GM23248 (cell line): Measurements from ENCODE around the gene MAGEA10. TPM values are rescaled to one million over a fixed set of nuclear protein-coding genes. Genes with fewer than 3 reads are reported as not detected.
A peak's percentile ranks its signal among the peaks of the same experiment; 100 is the strongest.
"Not testable (repeated sequence)": the region's sequence is repeated elsewhere in the genome, so short reads cannot be mapped to it uniquely, and the experiment has no call there.

Experiments used
- DNase-seq: peaks from one replicate; pipeline ENCODE4 v3.0.0-alpha.2; 2015
- H2AFZ ChIP-seq: fragments of 200-600 bp; sonication (generic); 2 replicates; pipeline ENCODE4 v1.6.1; 2016; ENCODE audit warnings: antibody characterized with exemption
- H3F3A ChIP-seq: fragments of 200-600 bp; sonication (generic); 2 replicates; pipeline ENCODE4 v1.6.1; 2016; ENCODE audit warnings: mild to moderate bottlenecking, antibody characterized with exemption, mixed run types; ENCODE audit not compliant: insufficient read depth
- H3K27ac ChIP-seq: fragments of 200-600 bp; sonication (generic); 2 replicates; pipeline ENCODE4 v1.5.1; 2016; ENCODE audit warnings: mild to moderate bottlenecking
- H3K27me3 ChIP-seq: fragments of 200-600 bp; sonication (generic); replicated peaks from 2 replicates; pipeline ENCODE4 v1.6.1; 2016; ENCODE audit warnings: mild to moderate bottlenecking; ENCODE audit not compliant: insufficient read depth
- H3K36me3 ChIP-seq: fragments of 200-600 bp; sonication (generic); 2 replicates; pipeline ENCODE4 v1.6.1; 2016; ENCODE audit warnings: low read depth, mild to moderate bottlenecking
- H3K4me1 ChIP-seq: fragments of 200-600 bp; sonication (generic); 2 replicates; pipeline ENCODE4 v1.6.1; 2016; ENCODE audit warnings: mild to moderate bottlenecking; ENCODE audit not compliant: insufficient read depth
- H3K4me2 ChIP-seq: fragments of 200-600 bp; sonication (generic); one replicate; pipeline ENCODE4 v1.6.1; 2016; ENCODE audit warnings: mild to moderate bottlenecking; ENCODE audit not compliant: unreplicated experiment
- H3K4me3 ChIP-seq: fragments of 200-600 bp; sonication (generic); 2 replicates; pipeline ENCODE4 v1.5.1; 2016; ENCODE audit warnings: mild to moderate bottlenecking
- H3K79me2 ChIP-seq: fragments of 200-600 bp; sonication (generic); 2 replicates; pipeline ENCODE4 v1.6.1; 2016; ENCODE audit warnings: mild to moderate bottlenecking; ENCODE audit not compliant: insufficient read depth
- H3K9ac ChIP-seq: fragments of 200-600 bp; sonication (generic); 2 replicates; pipeline ENCODE4 v1.6.1; 2016; ENCODE audit warnings: mild to moderate bottlenecking
- H3K9me2 ChIP-seq: fragments of 200-600 bp; sonication (generic); 2 replicates; pipeline ENCODE4 v1.6.1; 2016; ENCODE audit warnings: mixed run types, mild to moderate bottlenecking, moderate library complexity; ENCODE audit not compliant: insufficient read depth
- H3K9me3 ChIP-seq: fragments of 200-600 bp; sonication (generic); one replicate; pipeline ENCODE4 v1.6.1; 2017; ENCODE audit warnings: low read depth
- H4K20me1 ChIP-seq: fragments of 200-600 bp; sonication (generic); 2 replicates; pipeline ENCODE4 v1.6.0; 2016; ENCODE audit not compliant: insufficient read depth
- EZH2 ChIP-seq: fragments of 200-600 bp; sonication (generic); IDR thresholded peaks from 2 replicates; pipeline ENCODE4 v1.6.1; 2018; ENCODE audit warnings: antibody characterized with exemption, mild to moderate bottlenecking; ENCODE audit not compliant: insufficient read depth, poor library complexity, severe bottlenecking
- EZH2phosphoT487 ChIP-seq: fragments of 200-600 bp; sonication (generic); IDR thresholded peaks from 2 replicates; pipeline ENCODE4 v1.6.1; 2018; ENCODE audit warnings: antibody characterized with exemption, moderate library complexity, mild to moderate bottlenecking, low read depth; ENCODE audit not compliant: insufficient read depth
- WGBS, 2 experiments: methylation state at CpG; one replicate each; pipeline ENCODE4 v1.1.6; 2015 to 2017; ENCODE audit warnings: low lambda C conversion rate in 2 of 2, low coverage in 1 of 2; ENCODE audit errors: missing lambda C conversion rate in 2 of 2; 5-methylcytosine and 5-hydroxymethylcytosine counted together
- in situ Hi-C: fragments of 300-500 bp; cut with MboI; formaldehyde crosslinking; loops from 2 replicates; pipeline ENCODE4 v1.15.0; 2020
- polyA plus RNA-seq: library from polyadenylated mRNA; unstranded; fragments of >200 nt; fragmentation: Nextera tagmentation; extraction: Ambion mirVana; gene quantifications from 2 replicates; pipeline ENCODE4 v1.2.1, GENCODE V29; 2016
- total RNA-seq: library from RNA; depleted of rRNA; stranded (reverse); fragments of >200 nt; shearing (Covaris generic); gene quantifications from 2 replicates; pipeline ENCODE4 v1.2.3, GENCODE V29; 2014; rRNA removed

The MAGEA10 gene
- total RNA-seq (not detected in 2 replicates), polyA plus RNA-seq (not detected in 2 replicates)

- Histone ChIP-seq H3K4me1 (no peaks in the 10 kb centered on the region), H4K20me1 (no peaks in the 10 kb centered on the region), H3K79me2 (no peaks in the 10 kb centered on the region), H3K4me3 (no peak within 1 kb of the TSS), H3K36me3 (no peaks in the 10 kb centered on the region), H3K4me2 (no peak within 1 kb of the TSS), H3K27me3 (no peaks in the 10 kb centered on the region), H3K9me3 (no peaks in the 10 kb centered on the region), H3F3A (no peaks in the 10 kb centered on the region), H3K9ac (no peak within 1 kb of the TSS), H3K27ac (no peak within 1 kb of the TSS), H2AFZ (no peak within 1 kb of the TSS), H3K9me2 (no peaks in the 10 kb centered on the region)
- in situ Hi-C loops, result no loop called here
- no peak for TF ChIP-seq EZH2phosphoT487
- no peak for TF ChIP-seq EZH2
- DNase-seq, result no peak
- 70% methylated on average over 16 of the region's 16 CpGs; no CpG with 5 or more reads in 1 of the 2 experiments for WGBS, 2 experiments
Observed at GRCh38 chrX:152138388-152138784, at the start of gene MAGEA10. TSS of gene MAGEA10 (minus strand) at chrX:152138577. CDS start at chrX:152135620, 2,957 bp downstream.

GRCh38 chrX:152177497-152178269 is 39.3 kb upstream of the MAGEA10 start:
- in situ Hi-C loops, result no loop called here
- H3K27ac ChIP-seq, result no peak overlapping the region
- no peaks in the 10 kb centered on the region for H3K9me3 ChIP-seq
- no peak overlapping the region for H3K4me3 ChIP-seq
- 40 to 56% methylated on average over 5 of the region's 5 CpGs for WGBS, 2 experiments
- H3K79me2 ChIP-seq, result no peaks in the 10 kb centered on the region
- H3K9me2 ChIP-seq, result no peaks in the 10 kb centered on the region
- TF ChIP-seq EZH2phosphoT487 (no peak), EZH2 (no peak)
- no peaks in the 10 kb centered on the region for H4K20me1 ChIP-seq
- H2AFZ ChIP-seq, result no peak overlapping the region
- H3K4me2 ChIP-seq, result no peak overlapping the region
- no peaks in the 10 kb centered on the region for H3K4me1 ChIP-seq
- H3F3A ChIP-seq, result no peaks in the 10 kb centered on the region
- peak; percentile 0 for DNase-seq
- no peak overlapping the region for H3K9ac ChIP-seq
- no peaks in the 10 kb centered on the region for H3K27me3 ChIP-seq
- H3K36me3 ChIP-seq, result no peaks in the 10 kb centered on the region

DNA sequence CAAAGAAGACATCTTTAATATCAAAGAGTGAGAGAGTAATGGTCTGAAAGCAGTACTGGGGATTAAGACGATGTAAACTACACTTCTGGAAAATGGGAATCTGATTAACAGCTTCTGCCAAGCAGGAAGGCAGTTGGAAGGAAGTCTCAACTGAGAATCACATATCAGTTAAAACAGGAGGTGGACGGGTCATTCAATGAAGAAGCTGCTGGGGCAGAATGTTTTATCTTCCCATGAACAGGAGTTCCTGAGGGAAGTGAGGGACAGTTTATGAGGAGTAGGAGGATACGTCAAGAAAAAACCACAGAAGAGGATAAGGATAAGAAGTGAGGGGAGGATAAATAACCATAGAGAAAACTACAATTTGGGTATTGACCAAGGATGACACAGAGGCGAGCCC is 38.7 kb upstream of the MAGEA10 start:
- H3K4me3 ChIP-seq, result no peak overlapping the region
- H3K27me3 ChIP-seq, result no peaks in the 10 kb centered on the region
- H3F3A ChIP-seq, result no peaks in the 10 kb centered on the region
- no peaks in the 10 kb centered on the region for H3K79me2 ChIP-seq
- H2AFZ ChIP-seq, result no peak overlapping the region
- DNase-seq, result no peak
- no peak overlapping the region for H3K27ac ChIP-seq
- no peaks in the 10 kb centered on the region for H3K36me3 ChIP-seq
- H3K9me3 ChIP-seq, result no peaks in the 10 kb centered on the region
- H3K4me2 ChIP-seq, result no peak overlapping the region
- H3K9ac ChIP-seq, result no peak overlapping the region
- no peaks in the 10 kb centered on the region for H3K4me1 ChIP-seq
- WGBS, 2 experiments, result 35 to 41% methylated on average over 4 of the region's 4 CpGs
- H4K20me1 ChIP-seq, result no peaks in the 10 kb centered on the region
- no peaks in the 10 kb centered on the region for H3K9me2 ChIP-seq
- no peak for TF ChIP-seq EZH2
- TF ChIP-seq EZH2phosphoT487, result no peak
- in situ Hi-C loops, result no loop called here

- H3K4me3 ChIP-seq, H3K4me2 ChIP-seq: not testable (repeated sequence)
Observed at GRCh38 chrX:152175892-152176291, 37.5 kb upstream of the MAGEA10 start.

DNA sequence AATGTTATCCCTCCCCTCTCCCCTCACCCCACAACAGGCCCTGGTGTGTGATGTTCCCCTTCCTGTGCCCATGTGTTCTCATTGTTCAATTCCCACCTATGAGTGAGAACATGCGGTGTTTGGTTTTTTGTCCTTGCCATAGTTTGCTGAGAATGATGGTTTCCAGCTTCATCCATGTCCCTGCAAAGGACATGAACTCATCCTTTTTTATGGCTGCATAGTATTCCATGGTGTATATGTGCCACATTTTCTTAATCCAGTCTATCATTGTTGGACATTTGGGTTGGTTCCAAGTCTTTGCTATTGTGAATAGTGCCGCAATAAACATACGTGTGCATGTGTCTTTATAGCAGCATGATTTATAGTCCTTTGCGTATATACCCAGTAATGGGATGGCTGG is 35.5 kb upstream of the MAGEA10 start:
- H3K9ac ChIP-seq, H4K20me1 ChIP-seq, H3K27me3 ChIP-seq, H3K9me3 ChIP-seq, DNase-seq, H3K4me1 ChIP-seq, H3K27ac ChIP-seq, in situ Hi-C loops, H3K4me2 ChIP-seq, H3F3A ChIP-seq, H3K36me3 ChIP-seq, H3K4me3 ChIP-seq, H2AFZ ChIP-seq, H3K9me2 ChIP-seq, H3K79me2 ChIP-seq: not testable (repeated sequence)
- WGBS, 2 experiments, result 40 to 60% methylated on average over 1 of the region's 4 CpGs

More at GRCh38 chrX:152175892-152176291, 37.5 kb upstream of the MAGEA10 start:
- H3K9me2 ChIP-seq, H3K27ac ChIP-seq, H4K20me1 ChIP-seq, H3K36me3 ChIP-seq, DNase-seq, in situ Hi-C loops, H3K4me1 ChIP-seq, H3K27me3 ChIP-seq, H3F3A ChIP-seq, H2AFZ ChIP-seq, H3K79me2 ChIP-seq, H3K9ac ChIP-seq, H3K9me3 ChIP-seq: not testable (repeated sequence)
- WGBS, 2 experiments, result 56 to 69% methylated on average over 4 of the region's 4 CpGs
